GM21526 (cell line): ENCODE results near the gene CCDC85C.

ENCODE experiments used
- ATAC-seq: cut with Tn5 transposase; IDR thresholded peaks from one replicate; pipeline ENCODE4 v1.9.1; 2021; ENCODE audit warnings: moderate library complexity; ENCODE audit not compliant: unreplicated experiment, low FRiP score

Gene CCDC85C

GRCh38 chr14:99592933-99593753, 10.9 kb downstream of the CCDC85C start:
- ATAC-seq, result no peak

- ATAC-seq, result no peak
These were observed 11.6 kb downstream of the CCDC85C start for GRCh38 chr14:99592394-99592793.

GRCh38 chr14:99590746-99591555, 13.1 kb downstream of the CCDC85C start:
- ATAC-seq, result no peak

GRCh38 chr14:99589651-99590530, 14.1 kb downstream of the CCDC85C start:
- ATAC-seq, result no peak

GRCh38 chr14:99589031-99589441, 15.0 kb downstream of the CCDC85C start:
- ATAC-seq, result no peak

- ATAC-seq, result no peak
These were observed 16.3 kb downstream of the CCDC85C start for GRCh38 chr14:99587460-99588278.

GRCh38 chr14:99586761-99587459, 17.1 kb downstream of the CCDC85C start:
- no peak for ATAC-seq

- no peak for ATAC-seq
These were observed 17.8 kb downstream of the CCDC85C start for GRCh38 chr14:99586054-99586760.

GRCh38 chr14:99584823-99585222, 19.2 kb downstream of the CCDC85C start:
- ATAC-seq, result no peak

- no peak for ATAC-seq
These were observed 22.1 kb downstream of the CCDC85C start for GRCh38 chr14:99581938-99582337.

GRCh38 chr14:99581374-99581773, 22.6 kb downstream of the CCDC85C start:
- no peak for ATAC-seq

GRCh38 chr14:99579903-99580571, 24.0 kb downstream of the CCDC85C start:
- no peak for ATAC-seq

- ATAC-seq, result no peak
These were observed 24.7 kb downstream of the CCDC85C start for GRCh38 chr14:99579120-99579836.

GRCh38 chr14:99578541-99579101, 25.4 kb downstream of the CCDC85C start:
- no peak for ATAC-seq

- ATAC-seq, result no peak
These were observed 27.0 kb downstream of the CCDC85C start for GRCh38 chr14:99576761-99577705.

GRCh38 chr14:99576304-99576703, 27.7 kb downstream of the CCDC85C start:
- ATAC-seq, result no peak
